NCI-H2196 treated with DMSO at 0.1 percent for 48 hours (cell line): ENCODE measurements around the gene ANKS1B.
A peak's percentile ranks its signal among the peaks of the same experiment; 100 is the strongest.

Source experiments
- DNase-seq: peaks from one replicate; lab custom pipeline; 2025; ENCODE audit not compliant: unreplicated experiment; lab: John Stamatoyannopoulos, UW

The ANKS1B gene

GRCh38 chr12:99140017-99140720, 844.6 kb downstream of the ANKS1B start:
- no peak for DNase-seq

- no peak for DNase-seq
Measured at GRCh38 chr12:99138393-99138792, 846.3 kb downstream of the ANKS1B start.

- no peak for DNase-seq
Measured at GRCh38 chr12:99137124-99137855, 847.4 kb downstream of the ANKS1B start.

GRCh38 chr12:99136516-99136915, 848.2 kb downstream of the ANKS1B start:
- DNase-seq, result no peak

- no peak for DNase-seq
Measured at GRCh38 chr12:99135376-99135775, 849.4 kb downstream of the ANKS1B start.

GRCh38 chr12:99133401-99133800, 851.3 kb downstream of the ANKS1B start:
- DNase-seq, result no peak

GRCh38 chr12:99131751-99132199, 853.0 kb downstream of the ANKS1B start:
- no peak for DNase-seq

GRCh38 chr12:99130808-99131553, 853.8 kb downstream of the ANKS1B start:
- DNase-seq, result no peak

GRCh38 chr12:99128246-99128802, 856.4 kb downstream of the ANKS1B start:
- DNase-seq, result no peak

GRCh38 chr12:99122959-99123358, 861.8 kb downstream of the ANKS1B start:
- DNase-seq, result no peak

GRCh38 chr12:99122496-99122895, 862.2 kb downstream of the ANKS1B start:
- DNase-seq, result no peak

GRCh38 chr12:99121546-99121945, 863.2 kb downstream of the ANKS1B start:
- no peak for DNase-seq

- DNase-seq, result no peak
Measured at GRCh38 chr12:99119943-99120342, 864.8 kb downstream of the ANKS1B start.

- no peak for DNase-seq
Measured at GRCh38 chr12:99119449-99119848, 865.3 kb downstream of the ANKS1B start.

- peak; percentile 41 for DNase-seq
Measured at GRCh38 chr12:99111600-99111999, 873.1 kb downstream of the ANKS1B start.

GRCh38 chr12:99110868-99111267, 873.9 kb downstream of the ANKS1B start:
- DNase-seq, result no peak

GRCh38 chr12:99110212-99110611, 874.5 kb downstream of the ANKS1B start:
- no peak for DNase-seq

GRCh38 chr12:99108924-99109323, 875.8 kb downstream of the ANKS1B start:
- DNase-seq, result no peak

GRCh38 chr12:99099786-99100185, 885.0 kb downstream of the ANKS1B start:
- no peak for DNase-seq

GRCh38 chr12:99097171-99097570, 887.6 kb downstream of the ANKS1B start:
- no peak for DNase-seq

- DNase-seq, result no peak
Measured at GRCh38 chr12:99093166-99093565, 891.6 kb downstream of the ANKS1B start.
